Activated CD4-positive, alpha-beta T cell treated with anti-CD3 and anti-CD28 coated beads, Interleukin-2, Interleukin-6, amounts not matched to agents 100 ng/mL and 50 ng/mL, durations not matched to agents 16 hours and 8 hours (primary cell): ENCODE measurements around the gene RPTOR.

Experiments used
- DNase-seq: peaks from one replicate; pipeline ENCODE4 v3.0.0-alpha.2; 2020

Gene RPTOR

DNA sequence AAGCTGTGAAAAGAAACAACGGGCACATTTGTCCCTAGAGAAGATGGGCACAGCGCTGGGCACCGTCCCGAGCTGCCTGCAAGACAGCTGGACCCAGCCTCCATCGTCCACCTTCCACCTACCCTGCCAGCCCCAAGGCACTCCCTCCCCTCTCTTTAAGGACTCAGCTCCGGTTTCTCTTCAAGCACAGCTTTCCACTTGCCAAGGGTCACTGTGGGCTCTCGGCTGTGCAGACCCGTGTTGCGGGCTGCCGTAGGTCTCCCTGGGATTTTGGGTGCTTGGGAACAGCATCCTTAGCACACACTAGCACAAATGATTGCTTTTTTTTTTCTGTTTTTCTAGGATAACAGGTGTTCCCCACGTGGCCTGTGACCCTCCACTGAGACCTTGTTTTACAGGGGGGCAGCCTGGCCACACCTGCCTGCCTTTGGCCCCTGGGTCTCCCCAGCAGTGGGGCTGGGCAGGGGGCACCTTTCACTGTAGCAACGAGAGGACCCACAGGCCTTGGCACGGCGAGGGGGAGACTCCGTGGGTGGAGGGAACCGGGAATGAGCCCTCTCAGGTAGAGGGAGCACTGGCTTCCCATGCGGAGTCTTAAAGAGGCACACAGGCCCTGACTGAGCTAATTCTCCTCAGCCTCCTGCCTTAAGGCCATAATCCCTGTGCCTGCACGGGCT, 448.4 kb downstream of the RPTOR start:
- DNase-seq = no peak

GRCh38 chr17:80995131-80995530, 450.5 kb downstream of the RPTOR start:
- DNase-seq = no peak

GRCh38 chr17:80996422-80997305, 452.0 kb downstream of the RPTOR start:
- no peak for DNase-seq

DNA sequence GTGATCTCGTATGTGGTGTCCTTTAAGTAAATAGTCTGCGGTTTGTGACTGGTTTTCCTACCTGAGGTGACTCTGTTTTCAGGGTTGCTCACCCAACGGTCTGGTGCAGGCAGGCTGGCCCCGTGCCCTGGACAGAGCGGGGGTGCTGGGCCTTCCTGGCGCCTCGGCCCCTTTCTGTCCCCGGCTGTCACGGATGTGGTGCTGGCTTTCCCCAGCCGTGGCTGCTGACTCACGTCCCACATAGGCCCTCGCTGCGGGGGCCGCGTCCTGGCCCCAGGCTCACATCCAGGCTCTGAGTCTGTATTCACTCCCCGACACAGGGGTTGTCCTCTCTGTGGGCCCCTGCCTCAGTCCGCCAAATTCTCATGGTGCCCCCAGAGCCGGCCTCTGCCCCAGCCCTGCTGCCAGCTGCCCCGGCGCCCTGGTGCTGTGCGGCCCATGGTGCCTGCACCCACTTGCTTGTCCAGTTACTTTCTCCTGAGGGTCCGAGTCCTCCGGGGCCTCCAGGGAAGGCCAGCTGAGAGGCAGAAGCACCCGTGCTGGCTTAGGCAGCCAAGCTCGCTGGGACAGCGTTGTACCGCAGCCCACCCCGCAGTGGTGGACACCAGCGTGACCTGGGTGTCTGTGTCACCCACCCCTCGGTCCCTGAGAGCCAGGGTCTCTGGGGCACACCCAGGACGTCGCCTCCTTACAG, 452.9 kb downstream of the RPTOR start:
- DNase-seq = no peak

DNA sequence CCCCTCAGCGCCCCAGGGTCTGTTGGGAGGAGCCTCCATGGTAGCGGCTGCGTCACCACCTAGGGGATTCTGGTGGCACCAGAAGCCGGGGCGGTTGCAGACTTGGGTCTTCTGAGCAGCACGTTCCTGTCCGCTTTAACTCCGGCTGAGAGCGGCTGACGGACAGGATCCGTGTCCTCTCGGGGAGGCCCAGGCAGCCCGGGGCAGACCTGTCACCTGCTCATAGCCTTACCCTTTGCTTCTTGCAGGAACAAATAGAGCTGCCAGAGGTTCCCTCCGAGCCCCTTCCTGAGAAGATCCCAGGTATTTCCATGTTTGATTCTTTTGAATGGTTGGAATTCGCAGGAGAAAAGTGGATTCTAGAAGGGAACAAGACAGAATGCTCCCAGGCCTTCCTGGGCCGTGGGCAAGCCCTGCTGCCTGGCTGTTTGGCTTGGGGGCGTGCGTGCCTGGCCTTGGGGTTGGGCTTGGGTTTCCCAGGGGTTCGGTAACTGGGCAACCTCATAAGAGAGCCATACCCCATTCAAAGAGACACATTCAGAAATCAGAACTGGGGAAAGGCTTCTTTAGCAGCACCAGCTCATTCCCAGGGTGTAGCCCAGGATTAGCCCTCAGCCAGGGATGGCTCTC, 453.6 kb downstream of the RPTOR start:
- DNase-seq = no peak

- DNase-seq = no peak
Observed at GRCh38 chr17:80998748-80999535, 454.3 kb downstream of the RPTOR start.

DNA sequence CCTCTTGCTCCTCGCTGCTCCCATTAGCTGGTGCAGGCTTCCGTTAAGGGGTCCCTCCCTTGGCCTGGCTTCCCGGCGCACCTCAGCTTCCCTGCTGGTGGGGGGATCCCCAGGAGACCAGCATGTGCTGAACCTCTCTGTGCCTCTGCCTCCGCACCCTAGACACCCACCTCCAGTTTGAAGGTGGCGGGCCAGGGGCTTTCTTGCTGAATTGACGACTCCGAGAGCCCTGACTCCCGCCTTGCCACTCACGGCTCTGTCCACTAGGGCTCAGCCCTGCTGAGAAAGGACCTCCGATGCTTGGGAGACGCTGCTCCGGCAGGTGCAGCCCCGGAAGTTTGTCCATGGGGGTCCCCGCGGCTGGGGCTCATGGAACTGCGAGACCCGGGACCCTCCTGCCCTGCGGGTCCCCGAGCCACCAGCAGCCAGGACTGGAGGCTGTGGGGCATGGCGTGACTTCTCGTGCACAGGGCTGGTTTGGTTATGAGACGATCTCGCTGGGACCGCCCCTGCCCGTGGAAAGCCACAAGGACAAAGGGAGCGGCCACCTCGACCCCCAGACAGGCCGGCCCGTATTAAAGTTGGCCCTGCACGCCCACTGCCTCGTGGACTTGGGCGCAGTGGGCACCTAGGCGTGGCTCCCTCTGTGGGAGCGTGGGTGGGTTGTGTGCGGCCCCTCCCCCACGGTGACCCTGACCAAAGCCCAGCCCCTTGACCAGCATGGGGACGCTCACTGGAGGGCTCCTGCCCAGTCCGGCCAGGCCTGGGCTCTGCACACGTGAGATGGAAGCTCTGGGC, 455.1 kb downstream of the RPTOR start:
- no peak for DNase-seq

DNA sequence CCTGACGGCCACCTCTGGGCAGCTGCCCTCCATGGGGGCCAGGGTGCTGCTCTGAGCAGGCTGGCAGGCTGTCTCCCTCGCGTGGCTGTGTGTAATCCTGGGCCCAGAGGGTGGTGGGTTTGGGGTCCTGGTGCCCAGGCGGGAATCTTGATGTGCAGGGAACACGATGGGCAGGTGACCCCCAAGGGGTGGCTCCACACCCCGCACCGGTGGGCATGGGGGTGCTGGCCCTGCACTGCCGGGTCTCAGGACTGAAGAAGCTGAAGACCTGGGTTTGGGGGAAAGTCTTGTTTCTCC, 455.6 kb downstream of the RPTOR start:
- no peak for DNase-seq

DNA sequence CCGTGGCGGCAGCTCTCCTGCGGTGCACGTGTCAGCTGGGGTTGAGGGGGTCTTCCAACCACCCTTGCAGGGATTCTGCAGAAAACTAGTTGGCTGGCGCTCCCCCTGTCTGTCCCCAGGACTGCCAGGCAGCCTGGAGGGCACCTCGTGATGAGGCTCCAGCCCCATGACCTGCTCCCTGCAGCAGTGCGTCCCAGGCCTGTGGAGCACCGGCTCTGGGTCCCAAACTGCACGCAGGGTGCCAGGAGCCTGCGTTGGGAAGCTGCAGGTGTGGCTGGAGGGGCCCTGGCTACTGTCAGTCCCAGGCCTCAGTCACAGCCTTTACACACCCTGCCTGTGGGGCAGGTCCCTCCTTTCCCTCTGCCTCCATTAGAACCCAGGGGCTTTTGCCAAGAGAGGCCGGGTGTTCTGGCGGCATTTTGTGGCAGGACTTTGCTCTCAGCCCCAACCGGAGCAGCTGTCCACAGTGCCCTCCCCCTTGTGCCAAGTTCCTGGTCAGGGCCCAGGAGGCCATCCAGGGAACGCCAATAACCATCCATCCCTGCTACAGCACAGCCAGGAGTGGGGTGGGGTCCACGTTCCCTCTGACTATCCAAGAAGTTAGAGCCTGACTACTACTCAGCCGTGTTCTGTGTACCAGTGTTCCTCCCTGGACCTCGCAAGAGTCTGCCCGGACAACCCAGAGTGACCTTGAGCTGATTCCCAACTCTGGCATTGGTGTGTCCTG, 456.2 kb downstream of the RPTOR start:
- no peak for DNase-seq

DNA sequence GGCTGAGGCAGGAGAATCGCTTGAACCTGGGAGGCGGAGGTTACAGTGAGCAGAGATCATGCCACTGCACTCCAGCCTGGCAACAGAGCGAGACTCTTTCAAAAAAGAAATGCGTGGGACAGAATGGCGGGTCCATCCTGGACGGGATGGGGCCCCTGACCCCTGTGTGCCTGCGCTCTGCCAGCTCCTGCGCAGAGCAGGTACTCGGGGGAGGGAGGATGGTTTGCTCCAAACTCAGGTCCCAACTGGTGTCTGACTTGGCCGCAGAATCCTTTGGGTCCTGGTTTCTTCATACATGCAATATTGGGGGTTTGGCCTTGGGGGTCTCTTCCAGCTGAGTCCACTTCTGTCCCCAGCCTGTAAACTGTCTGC, 457.4 kb downstream of the RPTOR start:
- DNase-seq = no peak

- DNase-seq = no peak
Observed at GRCh38 chr17:81002409-81003361, 458.0 kb downstream of the RPTOR start.

GRCh38 chr17:81003711-81004475, 459.3 kb downstream of the RPTOR start:
- no peak for DNase-seq

DNA sequence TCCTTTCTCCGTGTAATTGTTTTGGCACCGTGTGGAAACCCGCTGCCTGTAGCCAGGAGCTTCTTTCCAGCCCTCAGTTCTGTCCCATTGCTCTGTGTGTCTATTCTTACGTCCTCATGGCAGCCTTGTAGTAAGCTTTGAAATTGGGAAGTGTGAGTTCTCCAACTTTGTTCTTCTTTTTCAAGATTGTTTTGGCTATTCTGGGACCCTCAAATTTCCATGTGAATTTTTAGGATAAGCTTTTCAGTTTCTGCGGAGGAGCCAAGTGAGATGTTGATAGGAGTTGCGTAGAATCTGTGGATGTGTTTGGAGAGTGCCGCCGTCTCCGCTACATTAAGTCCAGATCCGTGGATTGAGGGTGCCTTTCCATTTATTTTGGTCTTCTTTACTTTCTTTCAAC, 462.3 kb downstream of the RPTOR start:
- DNase-seq = no peak

- DNase-seq = no peak
Observed at GRCh38 chr17:81008140-81008539, 463.5 kb downstream of the RPTOR start.

- no peak for DNase-seq
Observed at GRCh38 chr17:81009136-81009535, 464.5 kb downstream of the RPTOR start.

GRCh38 chr17:81010935-81011334, 466.3 kb downstream of the RPTOR start:
- DNase-seq = no peak

DNA sequence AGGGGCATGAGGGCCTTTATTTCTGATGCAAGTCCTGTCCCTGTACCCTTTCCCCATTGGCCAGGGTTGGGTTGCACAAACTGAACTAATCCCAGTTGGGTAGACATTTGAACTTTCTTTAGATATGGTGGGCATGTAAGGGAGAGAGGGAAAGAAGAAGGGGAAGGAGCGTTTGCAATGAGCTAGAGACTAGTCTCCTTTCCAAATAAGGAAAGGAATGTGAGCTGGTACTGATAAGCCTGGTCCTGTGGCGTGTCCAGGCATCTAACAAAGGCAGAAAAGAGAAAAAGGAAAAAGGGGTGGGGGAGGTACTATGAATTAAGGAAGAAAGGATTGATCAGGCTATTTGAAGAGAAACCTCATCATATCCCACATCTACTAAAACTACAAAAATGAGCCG, 467.3 kb downstream of the RPTOR start:
- DNase-seq = no peak

DNA sequence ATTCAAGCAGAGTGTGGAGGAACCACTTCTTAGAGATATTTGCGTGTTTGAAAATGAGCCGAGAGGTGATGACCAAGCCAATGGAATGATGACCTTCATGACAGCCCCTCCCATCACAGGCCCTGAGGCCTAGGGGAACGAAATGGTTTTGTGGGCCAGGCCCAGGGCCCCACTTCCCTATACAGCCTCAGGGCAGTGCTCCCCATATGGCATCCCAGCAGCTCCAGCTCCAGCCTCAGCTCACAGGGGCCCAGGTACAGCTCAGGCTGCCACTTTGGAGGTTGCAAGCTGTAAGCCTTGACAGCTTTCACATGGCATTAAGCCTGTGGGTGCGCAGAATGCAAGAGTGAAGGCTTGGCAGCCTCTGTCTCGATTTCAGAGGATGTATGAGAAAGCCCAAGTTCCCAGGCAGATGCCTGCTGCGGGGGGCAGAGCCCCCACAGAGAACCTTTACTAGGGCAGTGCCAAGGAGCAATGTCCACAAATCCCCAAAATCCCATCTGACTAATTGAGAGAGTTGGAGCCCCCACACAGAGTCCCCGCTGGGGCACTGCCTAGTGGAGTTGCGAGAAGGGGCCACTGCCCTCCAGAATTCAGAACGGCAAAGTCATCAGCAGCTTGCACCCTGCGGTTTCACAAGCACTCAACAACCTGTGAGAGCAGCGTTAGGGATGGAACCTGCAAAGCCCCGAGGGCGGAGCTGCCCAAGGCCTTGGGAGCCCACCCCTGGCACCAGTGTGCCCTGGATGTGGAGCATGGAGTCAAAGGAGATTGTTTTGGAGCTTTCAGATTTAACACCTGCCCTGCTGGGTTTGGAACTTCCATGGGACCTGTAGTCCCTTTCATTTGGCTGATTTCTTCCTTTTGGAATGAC, 468.2 kb downstream of the RPTOR start:
- no peak for DNase-seq
